K562 (cell line): ENCODE measurements around the gene AQR. TPM values are rescaled to one million over a fixed set of nuclear protein-coding genes. Genes with fewer than 3 reads are reported as not detected.

Experiments
- ATAC-seq: fragments of 200-7000 bp; cut with Tn5 transposase; 3 replicates; pipeline ENCODE4 v1.9.1; 2020; ENCODE audit warnings: moderate library complexity
- BruUV-seq: library from RNA; stranded (reverse); fragments of 400-500 nt; replicated peaks from 2 replicates; lab custom pipeline; 2021; lab: Mats Ljungman, UMichigan
- CTCF ChIA-PET: fragments of 300-600 bp; formaldehyde crosslinking; extraction: SDS; loops from one replicate; lab custom pipeline; 2021; ENCODE audit warnings: low intra/inter-chr PET ratio; lab: Yijun Ruan, JAX
- POLR2A ChIA-PET: fragments of 300-600, 350-650 bp; sonication (Branson Sonifier 250); formaldehyde crosslinking; extraction: SDS; loops from one replicate; lab custom pipeline; 2021; ENCODE audit warnings: antibody characterized with exemption, inconsistent platforms; lab: Yijun Ruan, JAX
- DNase-seq, 4 experiments: peaks; one replicate each; pipeline versions ENCODE4 v3.0.0 to v3.0.0-alpha.2; 2011 to 2018; ENCODE audit warnings: low spot score in 3 of 4, mixed read lengths in 3 of 4; ENCODE audit errors: extremely low read depth in 1 of 4
- FAIRE-seq: peaks from 2 replicates; lab custom pipeline; 2011; peaks lifted over from hg19 to GRCh38; lab: Jason Lieb, UNC
- H2AFZ ChIP-seq: 2 replicates; pipeline ENCODE4 v1.6.0; 2011; ENCODE audit warnings: low read depth, low read length, control low read depth, inconsistent platforms
- H3K27ac ChIP-seq: fragments of 200-600 bp; 3 replicates; pipeline ENCODE4 v1.8.0; 2011; ENCODE audit warnings: low read depth, mild to moderate bottlenecking, control low read depth, inconsistent platforms, low read length, moderate library complexity, mixed read lengths; ENCODE audit errors: extremely low read depth
- H3K27me3 ChIP-seq, 2 experiments: fragments of 300-600 bp in 1 of 2; 2 replicates in 1 of 2; 3 replicates in 1 of 2; pipeline versions ENCODE4 v1.6.0 to v1.8.0; 2011; ENCODE audit warnings: inconsistent platforms in 2 of 2, low read length in 2 of 2, mild to moderate bottlenecking in 1 of 2, mixed read lengths in 1 of 2, moderate library complexity in 1 of 2; ENCODE audit not compliant: control insufficient read depth in 2 of 2, insufficient read depth in 2 of 2
- H3K36me3 ChIP-seq: fragments of 300-600 bp; 3 replicates; pipeline ENCODE4 v1.8.0; 2011; ENCODE audit warnings: mild to moderate bottlenecking, low read length, inconsistent platforms; ENCODE audit not compliant: control insufficient read depth, insufficient read depth
- H3K4me1 ChIP-seq, 2 experiments: fragments of 200-600 bp in 1 of 2; replicated peaks in 1 of 2; 2 replicates in 1 of 2; 3 replicates in 1 of 2; pipeline versions ENCODE4 v1.5.1 to v1.8.0; 2011; ENCODE audit warnings: inconsistent platforms in 2 of 2, low read length in 2 of 2, mild to moderate bottlenecking in 1 of 2, mixed read lengths in 1 of 2, moderate library complexity in 1 of 2; ENCODE audit not compliant: control insufficient read depth in 2 of 2, insufficient read depth in 2 of 2
- H3K4me2 ChIP-seq: 2 replicates; pipeline ENCODE4 v1.6.1; 2011; ENCODE audit warnings: low read length, control low read depth, inconsistent platforms, mixed read lengths; ENCODE audit not compliant: insufficient read depth
- H3K4me3 ChIP-seq: fragments of 200-600 bp; sonication (generic), shearing (Covaris generic); 2 replicates; pipeline ENCODE4 v1.5.1; 2016; ENCODE audit warnings: control low read depth, inconsistent platforms
- H3K79me2 ChIP-seq: fragments of 200-600 bp; 3 replicates; pipeline ENCODE4 v1.8.0; 2011; ENCODE audit warnings: low read length, inconsistent platforms; ENCODE audit not compliant: control insufficient read depth, insufficient read depth
- H3K9ac ChIP-seq, 2 experiments: 2 replicates each; pipeline versions ENCODE4 v1.6.0 to v1.6.1; 2011; ENCODE audit warnings: low read depth in 2 of 2, low read length in 2 of 2, control low read depth in 1 of 2, inconsistent platforms in 1 of 2, mild to moderate bottlenecking in 1 of 2, mixed read lengths in 1 of 2; ENCODE audit not compliant: insufficient read depth in 1 of 2
- H3K9me1 ChIP-seq: one replicate; pipeline ENCODE4 v1.6.0; 2011; ENCODE audit warnings: inconsistent platforms, mild to moderate bottlenecking, low read length, moderate library complexity; ENCODE audit not compliant: control insufficient read depth, insufficient read depth
- H3K9me3 ChIP-seq: replicated peaks from 2 replicates; pipeline ENCODE4 v1.5.1; 2011; ENCODE audit warnings: low read depth, low read length, inconsistent platforms; ENCODE audit not compliant: control insufficient read depth, insufficient read depth
- H4K20me1 ChIP-seq: replicated peaks from 2 replicates; pipeline ENCODE4 v1.6.1; 2011; ENCODE audit warnings: low read length, inconsistent platforms, mixed read lengths; ENCODE audit not compliant: control insufficient read depth, insufficient read depth
- CBFA2T3 ChIP-seq: fragments of 450-650 bp; IDR thresholded peaks from 2 replicates; pipeline ENCODE4 v1.6.1; 2017
- EZH2 ChIP-seq: IDR thresholded peaks from 2 replicates; pipeline ENCODE4 v1.6.1; 2012; ENCODE audit warnings: low read depth, mild to moderate bottlenecking, inconsistent platforms, low read length, borderline replicate concordance
- HDAC1 ChIP-seq, 2 experiments: fragments of 450-650 bp; IDR thresholded peaks; 2 replicates each; pipeline ENCODE4 v1.6.1; 2016 to 2017; ENCODE audit warnings: inconsistent platforms in 1 of 2, mild to moderate bottlenecking in 1 of 2, moderate library complexity in 1 of 2
- KDM1A ChIP-seq, 2 experiments: fragments of 450-650 bp; IDR thresholded peaks; 2 replicates each; pipeline ENCODE4 v1.6.1; 2016; ENCODE audit warnings: mild to moderate bottlenecking in 2 of 2
- NFIX ChIP-seq: fragments of 250-450 bp; sonication (Bioruptor Pico); IDR thresholded peaks from 2 replicates; pipeline ENCODE4 v1.4.0; 2020; ENCODE audit warnings: low read depth, mild to moderate bottlenecking, moderate library complexity
- TFE3 ChIP-seq: fragments of 450-650 bp; formaldehyde crosslinking; IDR thresholded peaks from 2 replicates; pipeline ENCODE4 v1.4.0; 2020; ENCODE audit warnings: mild to moderate bottlenecking, mixed read lengths
- WGBS: fragments of 100-300 bp; shearing (Covaris generic); methylation state at CpG from one replicate; pipeline ENCODE4 v1.1.6; 2016; ENCODE audit warnings: low coverage, mixed read lengths; ENCODE audit not compliant: insufficient coverage; ENCODE audit errors: missing lambda C conversion rate; 5-methylcytosine and 5-hydroxymethylcytosine counted together
- in situ Hi-C: fragments of 300-500 bp; cut with MboI; formaldehyde crosslinking; loops from 4 replicates; pipeline ENCODE4 v1.15.0; 2018; ENCODE audit warnings: inconsistent platforms, mixed read lengths
- intact Hi-C: fragments of 100-400 bp; cut with micrococcal nuclease; formaldehyde crosslinking; loops from 2 replicates; pipeline ENCODE4 v1.14.2; 2022
- polyA plus RNA-seq, 8 experiments: library from polyadenylated mRNA; depleted of rRNA in 4 of 8; stranded (reverse) in 5 of 8; unstranded in 3 of 8; fragments of >200 nt; fragmentation: Nextera tagmentation in 2 of 8; fragmentation: Illumina TruSeq in 1 of 8; extraction: Ambion mirVana in 2 of 8; extraction: Trizol in 1 of 8; gene quantifications; 2 replicates each; pipeline versions ENCODE4 v1.2.1 to v1.2.3, GENCODE V29; 2011 to 2014; ENCODE audit warnings: inconsistent platforms in 1 of 8, missing spikeins in 1 of 8
- total RNA-seq, 7 experiments: library from RNA; depleted of rRNA in 6 of 7; stranded (reverse); fragments of >200 nt in 6 of 7; fragmentation: Illumina TruSeq in 2 of 7; extraction: Trizol in 2 of 7; gene quantifications; 2 replicates each; pipeline versions ENCODE4 v1.2.1 to v1.2.3, GENCODE V29; 2011 to 2021; ENCODE audit warnings: low replicate concordance in 1 of 7

The AQR gene
- total and polyA plus RNA-seq, 9 of the 15 experiments (the other 6 are each of a cell fraction or from before 2014, with no cell fraction given): 22.0 to 62.9 (median 39.3) TPM

DNA sequence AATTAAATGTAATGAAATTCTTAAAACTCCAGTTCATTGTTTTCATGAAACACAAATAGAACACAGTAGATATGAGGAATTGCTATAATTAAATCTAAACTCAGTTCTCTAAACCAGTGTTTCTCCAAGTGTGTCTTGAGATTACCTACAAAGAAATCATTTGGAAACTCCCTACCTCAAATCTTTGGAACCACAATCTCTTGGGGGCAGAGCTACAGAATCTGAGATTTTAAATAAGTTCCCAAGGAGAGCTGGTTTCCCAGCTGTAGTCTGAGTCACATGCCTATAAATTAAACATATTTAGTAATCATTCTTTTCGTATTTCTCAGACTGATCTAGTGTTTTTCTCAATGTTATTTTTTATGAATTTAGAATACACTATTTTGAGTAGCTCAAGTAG, 157.2 kb downstream of the AQR start:
- H3K36me3 ChIP-seq: no peaks in the 10 kb centered on the region
- no peaks in the 10 kb centered on the region for H3K9me3 ChIP-seq
- no TSS peak for BruUV-seq
- in situ Hi-C loops: no loop called here
- peaks cover 0 to 14% of the 10 kb centered on the region in 2 experiments; a peak in 4 of 5 replicates for H3K4me1 ChIP-seq
- intact Hi-C loops: no loop called here
- ATAC-seq (no peak), DNase-seq (no peak), FAIRE-seq (no peak)
- WGBS: 21% methylated on average over 1 of the region's 1 CpG
- TF ChIP-seq HDAC1 (IDR thresholded peaks at IDR 0.05) (0 out of 4 replicates have a peak, but pooled peaks of 1 of the 2 experiments have one; percentile 28), NFIX (CRISPR knock-in tag) (no peak), TFE3 (CRISPR knock-in tag) (no peak), CBFA2T3 (peak; percentile 46; the same call in 1 of the 2 replicates), EZH2 (no peak), KDM1A (IDR thresholded peaks at IDR 0.05) (peak; percentile 86 to 89)
- H3K9me1 ChIP-seq: no peaks in the 10 kb centered on the region
- POLR2A ChIA-PET: interaction anchor here (0.8 kb wide), 1 partner anchor 28 kb away, joined by 3 read pairs; no protein-coding TSS in a partner anchor
- no peak overlapping the region for H3K27ac ChIP-seq
- CTCF ChIA-PET: no interaction called here
- no peaks in the 10 kb centered on the region for H4K20me1 ChIP-seq
- H3K9ac ChIP-seq: no peak overlapping the region
- H2AFZ ChIP-seq: no peak overlapping the region
- no peaks in the 10 kb centered on the region for H3K79me2 ChIP-seq
- no peak overlapping the region for H3K4me2 ChIP-seq
- H3K27me3 ChIP-seq: no peaks in the 10 kb centered on the region
- no peak overlapping the region for H3K4me3 ChIP-seq
